HEK293T (cell line): ENCODE measurements around the gene CNTNAP1.

Experiments
- ARNT ChIP-seq: fragments of 450-650 bp; IDR thresholded peaks from 2 replicates; pipeline ENCODE4 v1.6.1; 2017; ENCODE audit warnings: mild to moderate bottlenecking
- BHLHE40 ChIP-seq: fragments of 450-650 bp; IDR thresholded peaks from 2 replicates; pipeline ENCODE4 v1.6.1; 2016; ENCODE audit warnings: mild to moderate bottlenecking, moderate library complexity, borderline replicate concordance
- ELF4 ChIP-seq: fragments of 450-650 bp; IDR thresholded peaks from 2 replicates; pipeline ENCODE4 v1.6.1; 2017; ENCODE audit warnings: antibody characterized with exemption
- FOXK2 ChIP-seq: fragments of 450-650 bp; IDR thresholded peaks from 2 replicates; pipeline ENCODE4 v1.6.1; 2016; ENCODE audit warnings: mild to moderate bottlenecking
- FOXM1 ChIP-seq: fragments of 450-650 bp; IDR thresholded peaks from 2 replicates; pipeline ENCODE4 v1.6.1; 2017; ENCODE audit warnings: mild to moderate bottlenecking, borderline replicate concordance
- L3MBTL2 ChIP-seq: fragments of 450-650 bp; conservative IDR thresholded peaks from 2 replicates; pipeline ENCODE4 v1.6.1; 2016; ENCODE audit warnings: mild to moderate bottlenecking
- NFRKB ChIP-seq: fragments of 450-650 bp; IDR thresholded peaks from 2 replicates; pipeline ENCODE4 v1.6.1; 2016; ENCODE audit warnings: mild to moderate bottlenecking, moderate library complexity
- PKNOX1 ChIP-seq: fragments of 450-650 bp; IDR thresholded peaks from 2 replicates; pipeline ENCODE4 v1.6.1; 2016
- SP1 ChIP-seq: fragments of 450-650 bp; IDR thresholded peaks from 2 replicates; pipeline ENCODE4 v1.6.1; 2017
- SUZ12 ChIP-seq: fragments of 450-650 bp; IDR thresholded peaks from 2 replicates; pipeline ENCODE4 v1.6.1; 2016; ENCODE audit warnings: mild to moderate bottlenecking
- TARDBP ChIP-seq: fragments of 450-650 bp; IDR thresholded peaks from 2 replicates; pipeline ENCODE4 v1.6.1; 2016
- ZNF384 ChIP-seq: fragments of 450-650 bp; IDR thresholded peaks from 2 replicates; pipeline ENCODE4 v1.6.1; 2016

GRCh38 chr17:42744283-42744805 lies 62.0 kb downstream of the CNTNAP1 start:
- no peak for TF ChIP-seq FOXK2
- no peak for TF ChIP-seq SUZ12
- TF ChIP-seq FOXM1: no peak
- TF ChIP-seq ARNT: no peak
- TF ChIP-seq ZNF384: no peak
- TF ChIP-seq L3MBTL2: peak; percentile 72
- TF ChIP-seq BHLHE40: no peak
- no peak for TF ChIP-seq ELF4
- no peak for TF ChIP-seq NFRKB
- no peak for TF ChIP-seq SP1
- no peak for TF ChIP-seq PKNOX1
- TF ChIP-seq TARDBP: no peak
